IMR-90 (cell line): Measurements from ENCODE around the gene PLCB3. TPM values are rescaled to one million over a fixed set of nuclear protein-coding genes. Genes with fewer than 3 reads are reported as not detected.

Source experiments
- ATAC-seq: fragments of 200-7000 bp; cut with Tn5 transposase; 2 replicates; pipeline ENCODE4 v1.9.1; 2020; ENCODE audit warnings: low read depth, mild to moderate bottlenecking, moderate library complexity
- BruUV-seq: library from RNA; stranded (reverse); fragments of 400-500 nt; replicated peaks from 2 replicates; lab custom pipeline; 2021; lab: Mats Ljungman, UMichigan
- CTCF ChIA-PET: fragments of 300-600 bp; formaldehyde crosslinking; extraction: SDS; loops from one replicate; lab custom pipeline; 2021; ENCODE audit warnings: antibody characterized with exemption; lab: Yijun Ruan, JAX
- POLR2A ChIA-PET: fragments of 300-600 bp; sonication (Branson Sonifier 250); formaldehyde crosslinking; loops from one replicate; lab custom pipeline; 2022; ENCODE audit warnings: antibody characterized with exemption; ENCODE audit not compliant: unreplicated experiment; lab: Charles Lee
- DNase-seq: peaks from one replicate; pipeline ENCODE4 v3.0.0; 2013
- H2AFZ ChIP-seq: replicated peaks from 2 replicates; pipeline ENCODE3; 2013; ENCODE audit warnings: low read length, mild to moderate bottlenecking; ENCODE audit not compliant: poor library complexity
- H2AK5ac ChIP-seq: 2 replicates; pipeline ENCODE4 v1.6.1; 2013; ENCODE audit warnings: low read depth, low read length, inconsistent platforms
- H2AK9ac ChIP-seq: replicated peaks from 2 replicates; pipeline ENCODE3; 2013; ENCODE audit warnings: mild to moderate bottlenecking, low read depth, low read length, moderate library complexity; ENCODE audit not compliant: poor library complexity
- H2BK120ac ChIP-seq: 2 replicates; pipeline ENCODE4 v1.6.1; 2013; ENCODE audit warnings: low read depth, low read length, inconsistent platforms
- H2BK15ac ChIP-seq: 3 replicates; pipeline ENCODE4 v1.6.1; 2013; ENCODE audit warnings: low read depth, low read length, inconsistent platforms
- H2BK20ac ChIP-seq: 2 replicates; pipeline ENCODE4 v1.6.1; 2013; ENCODE audit warnings: low read depth, mild to moderate bottlenecking, inconsistent platforms, low read length, moderate library complexity
- H2BK5ac ChIP-seq: 2 replicates; pipeline ENCODE4 v1.6.1; 2013; ENCODE audit warnings: mild to moderate bottlenecking, low read depth, low read length, inconsistent platforms; ENCODE audit not compliant: poor library complexity, severe bottlenecking
- H3K14ac ChIP-seq: replicated peaks from 2 replicates; pipeline ENCODE4 v1.6.1; 2013; ENCODE audit warnings: low read depth, low read length, inconsistent platforms
- H3K18ac ChIP-seq: 2 replicates; pipeline ENCODE4 v1.6.1; 2013; ENCODE audit warnings: low read depth, low read length, control low read depth
- H3K23ac ChIP-seq: 2 replicates; pipeline ENCODE4 v1.6.1; 2013; ENCODE audit warnings: low read depth, low read length, inconsistent platforms
- H3K27ac ChIP-seq: 2 replicates; pipeline ENCODE4 v1.5.1; 2013; ENCODE audit warnings: mild to moderate bottlenecking, control low read depth, low read length; ENCODE audit not compliant: insufficient read depth
- H3K27me3 ChIP-seq: 2 replicates; pipeline ENCODE4 v1.6.1; 2013; ENCODE audit warnings: low read length; ENCODE audit not compliant: control insufficient read depth, insufficient read depth
- H3K36me3 ChIP-seq: 2 replicates; pipeline ENCODE4 v1.6.1; 2013; ENCODE audit warnings: low read length, mixed read lengths; ENCODE audit not compliant: control insufficient read depth, insufficient read depth
- H3K4ac ChIP-seq: 2 replicates; pipeline ENCODE4 v1.6.1; 2013; ENCODE audit warnings: low read depth, low read length, inconsistent platforms
- H3K4me1 ChIP-seq: 2 replicates; pipeline ENCODE4 v1.6.1; 2013; ENCODE audit warnings: low read length, mixed read lengths; ENCODE audit not compliant: control insufficient read depth, insufficient read depth
- H3K4me2 ChIP-seq: 2 replicates; pipeline ENCODE4 v1.6.1; 2013; ENCODE audit warnings: low read depth, mild to moderate bottlenecking, control low read depth, low read length, moderate library complexity
- H3K4me3 ChIP-seq: 2 replicates; pipeline ENCODE4 v1.5.1; 2013; ENCODE audit warnings: low read depth, mild to moderate bottlenecking, control low read depth, low read length, moderate library complexity; ENCODE audit not compliant: insufficient read depth
- H3K56ac ChIP-seq: 2 replicates; pipeline ENCODE4 v1.6.1; 2013; ENCODE audit warnings: low read length, inconsistent platforms; ENCODE audit not compliant: insufficient read depth; ENCODE audit errors: extremely low read depth
- H3K79me1 ChIP-seq, 2 experiments: 2 replicates each; pipeline ENCODE4 v1.6.1; 2013; ENCODE audit warnings: low read length in 2 of 2, inconsistent platforms in 1 of 2, low read depth in 1 of 2
- H3K9ac ChIP-seq: 2 replicates; pipeline ENCODE4 v1.6.1; 2013; ENCODE audit warnings: low read depth, low read length, control low read depth
- H3K9me1 ChIP-seq: 2 replicates; pipeline ENCODE4 v1.6.1; 2013; ENCODE audit warnings: low read length, inconsistent platforms; ENCODE audit not compliant: insufficient read depth
- H3K9me3 ChIP-seq: 2 replicates; pipeline ENCODE4 v1.6.1; 2013; ENCODE audit warnings: low read length; ENCODE audit not compliant: control insufficient read depth, insufficient read depth
- H4K20me1 ChIP-seq: 2 replicates; pipeline ENCODE4 v1.6.1; 2013; ENCODE audit warnings: low read length, inconsistent platforms; ENCODE audit not compliant: insufficient read depth
- H4K5ac ChIP-seq: 2 replicates; pipeline ENCODE4 v1.6.1; 2013; ENCODE audit warnings: mild to moderate bottlenecking, low read depth, low read length, control low read depth
- H4K8ac ChIP-seq, 2 experiments: 2 replicates each; pipeline ENCODE4 v1.6.1; 2013; ENCODE audit warnings: low read depth in 2 of 2, low read length in 2 of 2, control low read depth in 1 of 2, inconsistent platforms in 1 of 2
- H4K91ac ChIP-seq: 2 replicates; pipeline ENCODE4 v1.6.1; 2013; ENCODE audit warnings: low read depth, low read length, inconsistent platforms; ENCODE audit not compliant: insufficient read depth
- BHLHE40 ChIP-seq: fragments of 150-350 bp; IDR thresholded peaks from 2 replicates; pipeline ENCODE4 v1.6.1; 2016; ENCODE audit warnings: mild to moderate bottlenecking, low read depth, low read length
- CEBPB ChIP-seq: IDR thresholded peaks from 2 replicates; pipeline ENCODE4 v1.6.1; 2012; ENCODE audit warnings: low read depth, low read length, improper control_type of control experiment
- CHD1 ChIP-seq: IDR thresholded peaks from 2 replicates; pipeline ENCODE4 v1.6.1; 2012; ENCODE audit warnings: low read depth, low read length, improper control_type of control experiment
- CTCF ChIP-seq: conservative IDR thresholded peaks from 2 replicates; pipeline ENCODE4 v1.5.1; 2012; ENCODE audit warnings: mild to moderate bottlenecking, low read depth, low read length, improper control_type of control experiment
- ELK1 ChIP-seq: fragments of 150-350 bp; IDR thresholded peaks from 2 replicates; pipeline ENCODE4 v1.6.1; 2016; ENCODE audit warnings: low read depth, mild to moderate bottlenecking, low read length, moderate library complexity, borderline replicate concordance
- FOS ChIP-seq: fragments of 150-350 bp; IDR thresholded peaks from 2 replicates; pipeline ENCODE4 v1.6.1; 2016; ENCODE audit warnings: low read depth, low read length
- MAFK ChIP-seq: IDR thresholded peaks from 2 replicates; pipeline ENCODE4 v1.6.1; 2012; ENCODE audit warnings: low read depth, low read length, improper control_type of control experiment
- MAZ ChIP-seq: IDR thresholded peaks from 2 replicates; pipeline ENCODE4 v1.6.1; 2012; ENCODE audit warnings: low read depth, mild to moderate bottlenecking, low read length, improper control_type of control experiment, moderate library complexity, borderline replicate concordance
- MXI1 ChIP-seq: IDR thresholded peaks from 2 replicates; pipeline ENCODE4 v1.6.1; 2012; ENCODE audit warnings: low read depth, mild to moderate bottlenecking, low read length, moderate library complexity, borderline replicate concordance
- NFE2L2 ChIP-seq: fragments of 150-350 bp; IDR thresholded peaks from 2 replicates; pipeline ENCODE4 v1.6.1; 2016; ENCODE audit warnings: low read depth, mild to moderate bottlenecking, low read length
- POLR2A ChIP-seq: IDR thresholded peaks from 2 replicates; pipeline ENCODE4 v1.6.1; 2012; ENCODE audit warnings: mild to moderate bottlenecking, low read depth, low read length
- RAD21 ChIP-seq: IDR thresholded peaks from 2 replicates; pipeline ENCODE4 v1.6.1; 2012; ENCODE audit warnings: low read length, improper control_type of control experiment
- RCOR1 ChIP-seq: IDR thresholded peaks from 2 replicates; pipeline ENCODE4 v1.6.1; 2012; ENCODE audit warnings: mild to moderate bottlenecking, low read length, improper control_type of control experiment; ENCODE audit not compliant: insufficient replicate concordance
- RFX5 ChIP-seq: IDR thresholded peaks from 2 replicates; pipeline ENCODE4 v1.8.0; 2012; ENCODE audit warnings: low read depth, mild to moderate bottlenecking, low read length, moderate library complexity
- SMC3 ChIP-seq: fragments of 150-350 bp; IDR thresholded peaks from 2 replicates; pipeline ENCODE4 v1.6.1; 2016; ENCODE audit warnings: low read depth, mild to moderate bottlenecking, antibody characterized with exemption, low read length, moderate library complexity
- USF2 ChIP-seq: fragments of 150-350 bp; IDR thresholded peaks from 2 replicates; pipeline ENCODE4 v1.6.1; 2017; ENCODE audit warnings: mild to moderate bottlenecking, antibody characterized with exemption, low read length, low read depth
- WGBS, 2 experiments: methylation state at CpG; one replicate each; pipeline versions ENCODE4 v1.1.5 to v1.1.7; 2013; ENCODE audit warnings: missing lambda C conversion rate in 2 of 2; ENCODE audit not compliant: insufficient read length in 1 of 2; ENCODE audit errors: extremely low coverage in 2 of 2; 5-methylcytosine and 5-hydroxymethylcytosine counted together
- dilution Hi-C: fragments of 300-500 bp; cut with HindIII; formaldehyde crosslinking; loops from one replicate; pipeline ENCODE4 v1.14.3; 2018; ENCODE audit warnings: low sequenced_read_pairs; ENCODE audit not compliant: unreplicated experiment
- in situ Hi-C: fragments of 300-500 bp; cut with MboI; formaldehyde crosslinking; loops from 3 replicates; pipeline ENCODE4 v1.14.3; 2019; ENCODE audit warnings: low sequenced_read_pairs, inconsistent platforms, mixed read lengths
- intact Hi-C: fragments of 100-400 bp; cut with micrococcal nuclease; formaldehyde crosslinking; loops from 2 replicates; pipeline ENCODE4 v1.10.0; 2022
- polyA plus RNA-seq, 3 experiments: library from polyadenylated mRNA; depleted of rRNA; stranded (reverse); fragments of >200 nt; gene quantifications; 2 replicates each; pipeline ENCODE4 v1.2.3, GENCODE V29; 2012; ENCODE audit warnings: low replicate concordance in 1 of 3
- total RNA-seq: library from RNA; depleted of rRNA; stranded (reverse); fragments of >200 nt; gene quantifications from 2 replicates; pipeline ENCODE4 v1.2.3, GENCODE V29; 2012

The PLCB3 gene
- total and polyA plus RNA-seq, 2 of the 4 experiments (the other 2 are of a cell fraction): 23.9 to 24.9 TPM

GRCh38 chr11:64261556-64262080 lies 10.3 kb downstream of the PLCB3 start:
- no peak overlapping the region for H3K27ac ChIP-seq
- H3K27me3 ChIP-seq: no peaks in the 10 kb centered on the region
- DNase-seq (no peak), ATAC-seq (no peak)
- no peak overlapping the region for H2BK15ac ChIP-seq
- no peaks in the 10 kb centered on the region for H3K9me3 ChIP-seq
- intact Hi-C loops (no loop called here), in situ Hi-C loops (no loop called here), dilution Hi-C loops (no loop called here)
- no peak overlapping the region for H3K4me2 ChIP-seq
- WGBS, 2 experiments: 100% methylated on average over 8 of the region's 18 CpGs; no CpG with 5 or more reads in 1 of the 2 experiments
- H3K79me1 ChIP-seq: peaks cover 7 to 34% of the 10 kb centered on the region in 2 experiments; a peak in 2 of 4 replicates
- ChIA-PET POLR2A (no interaction called here), CTCF (interaction anchor here (0.5 kb wide), 1 partner anchor 35 kb away, joined by 3 read pairs; no protein-coding TSS in a partner anchor)
- TF ChIP-seq SMC3: no peak
- TF ChIP-seq CHD1: no peak
- TF ChIP-seq RFX5: no peak
- no peak for TF ChIP-seq MXI1
- no peak for TF ChIP-seq CTCF
- no peak for TF ChIP-seq RCOR1
- TF ChIP-seq POLR2A: no peak
- no peak for TF ChIP-seq MAFK
- no peak for TF ChIP-seq CEBPB
- no peak for TF ChIP-seq FOS
- no peak for TF ChIP-seq BHLHE40
- TF ChIP-seq MAZ: no peak
- no peak for TF ChIP-seq ELK1
- TF ChIP-seq USF2: no peak
- TF ChIP-seq RAD21: no peak
- no peak for TF ChIP-seq NFE2L2
- 0 out of 2 replicates have a peak, but pooled peaks cover 5% of the 10 kb centered on the region for H3K9me1 ChIP-seq
- peaks cover 63% of the 10 kb centered on the region for H3K36me3 ChIP-seq
- H2BK5ac ChIP-seq: no peak overlapping the region
- no peak overlapping the region for H4K91ac ChIP-seq
- H2BK20ac ChIP-seq: no peak overlapping the region
- no peak overlapping the region for H3K14ac ChIP-seq
- H2AK5ac ChIP-seq: 0 out of 2 replicates have a peak overlapping the region, but pooled peaks have one; percentile 28
- H2AK9ac ChIP-seq: peak overlapping the region; percentile 65
- no peak overlapping the region for H2AFZ ChIP-seq
- no peak overlapping the region for H4K8ac ChIP-seq
- no peak overlapping the region for H3K18ac ChIP-seq
- peaks cover 9% of the 10 kb centered on the region for H3K4me1 ChIP-seq
- no peak overlapping the region for H4K5ac ChIP-seq
- H4K20me1 ChIP-seq: no peaks in the 10 kb centered on the region
- no peak overlapping the region for H2BK120ac ChIP-seq
- no peak overlapping the region for H3K23ac ChIP-seq
- H3K9ac ChIP-seq: no peak overlapping the region
- H3K4ac ChIP-seq: no peak overlapping the region
- no peak overlapping the region for H3K56ac ChIP-seq
- H3K4me3 ChIP-seq: no peak overlapping the region
- no TSS peak for BruUV-seq
